Peyer's patch (tissue), 4 donors: ENCODE measurements around the gene HOXC11.

Experiments
- POLR2A ChIP-seq, 2 donors: fragments of 450-650 bp; IDR thresholded peaks; one replicate each; pipeline ENCODE4 v1.5.1; 2017; ENCODE audit warnings: antibody characterized with exemption in 2 of 2, mild to moderate bottlenecking in 2 of 2, moderate library complexity in 2 of 2
- TF ChIP-seq, protein P1 (sequence below), 6 experiments: fragments of 450-650 bp in 4 of 6; fragments of 200-600 bp in 2 of 6; sonication (generic) in 1 of 6; IDR thresholded peaks; one replicate each; pipeline ENCODE4 v1.5.1; 2017 to 2019; ENCODE audit warnings: antibody characterized with exemption in 6 of 6, mild to moderate bottlenecking in 3 of 6, moderate library complexity in 1 of 6

DNA sequence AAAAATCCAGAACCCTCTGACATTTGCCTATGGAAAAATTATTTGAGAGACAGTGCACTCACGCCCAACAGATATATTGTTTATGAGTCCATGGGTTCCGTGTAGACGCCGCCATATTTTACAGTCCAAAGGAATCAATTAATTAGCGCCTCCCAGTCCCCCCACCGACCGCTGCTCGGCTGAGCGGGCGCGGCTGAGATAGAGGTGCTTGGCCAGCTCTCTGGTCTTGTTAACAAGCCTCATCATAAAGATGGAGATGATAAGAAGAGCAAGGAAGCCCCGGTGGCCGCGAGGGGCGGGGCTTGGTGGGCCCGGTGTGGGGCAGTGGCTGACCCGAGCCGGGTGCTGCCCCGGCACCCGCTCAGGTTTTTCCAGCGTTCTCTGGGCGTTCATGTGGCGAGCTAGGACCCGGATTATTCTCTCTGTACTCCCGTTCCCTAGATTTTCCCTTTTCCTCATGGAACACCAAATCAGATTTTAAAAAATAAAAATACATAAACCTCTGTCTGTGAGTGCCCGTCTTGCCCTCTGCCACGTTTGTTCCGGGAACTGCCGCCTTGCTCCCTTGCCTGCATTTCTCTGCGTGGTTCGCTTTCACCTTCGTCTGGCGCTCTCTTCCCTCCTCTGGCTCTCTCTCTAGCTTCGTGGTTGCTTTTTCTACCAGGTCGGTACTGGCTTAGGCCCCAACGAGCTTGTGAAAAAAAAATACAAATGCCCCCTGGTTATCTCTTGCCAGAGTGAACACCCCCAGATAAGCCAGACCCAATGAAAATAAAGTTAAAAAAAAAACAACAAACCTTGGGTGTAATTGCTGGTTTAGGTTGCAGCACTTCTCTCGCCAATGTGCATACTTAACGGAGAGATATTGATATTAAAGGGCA is 9.3 kb upstream of the HOXC11 start:
- no peak for TF ChIP-seq POLR2A (IDR thresholded peaks at IDR 0.05)
- TF ChIP-seq, protein P1, sequence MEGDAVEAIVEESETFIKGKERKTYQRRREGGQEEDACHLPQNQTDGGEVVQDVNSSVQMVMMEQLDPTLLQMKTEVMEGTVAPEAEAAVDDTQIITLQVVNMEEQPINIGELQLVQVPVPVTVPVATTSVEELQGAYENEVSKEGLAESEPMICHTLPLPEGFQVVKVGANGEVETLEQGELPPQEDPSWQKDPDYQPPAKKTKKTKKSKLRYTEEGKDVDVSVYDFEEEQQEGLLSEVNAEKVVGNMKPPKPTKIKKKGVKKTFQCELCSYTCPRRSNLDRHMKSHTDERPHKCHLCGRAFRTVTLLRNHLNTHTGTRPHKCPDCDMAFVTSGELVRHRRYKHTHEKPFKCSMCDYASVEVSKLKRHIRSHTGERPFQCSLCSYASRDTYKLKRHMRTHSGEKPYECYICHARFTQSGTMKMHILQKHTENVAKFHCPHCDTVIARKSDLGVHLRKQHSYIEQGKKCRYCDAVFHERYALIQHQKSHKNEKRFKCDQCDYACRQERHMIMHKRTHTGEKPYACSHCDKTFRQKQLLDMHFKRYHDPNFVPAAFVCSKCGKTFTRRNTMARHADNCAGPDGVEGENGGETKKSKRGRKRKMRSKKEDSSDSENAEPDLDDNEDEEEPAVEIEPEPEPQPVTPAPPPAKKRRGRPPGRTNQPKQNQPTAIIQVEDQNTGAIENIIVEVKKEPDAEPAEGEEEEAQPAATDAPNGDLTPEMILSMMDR (IDR thresholded peaks at IDR 0.05), result no peak
